ENCODE data around the gene HLA-DMB.
A peak's percentile ranks its signal among the peaks of the same experiment; 100 is the strongest.
"Not testable (repeated sequence)": the region's sequence is repeated elsewhere in the genome, so short reads cannot be mapped to it uniquely, and the experiment has no call there.

Gene HLA-DMB

DNA sequence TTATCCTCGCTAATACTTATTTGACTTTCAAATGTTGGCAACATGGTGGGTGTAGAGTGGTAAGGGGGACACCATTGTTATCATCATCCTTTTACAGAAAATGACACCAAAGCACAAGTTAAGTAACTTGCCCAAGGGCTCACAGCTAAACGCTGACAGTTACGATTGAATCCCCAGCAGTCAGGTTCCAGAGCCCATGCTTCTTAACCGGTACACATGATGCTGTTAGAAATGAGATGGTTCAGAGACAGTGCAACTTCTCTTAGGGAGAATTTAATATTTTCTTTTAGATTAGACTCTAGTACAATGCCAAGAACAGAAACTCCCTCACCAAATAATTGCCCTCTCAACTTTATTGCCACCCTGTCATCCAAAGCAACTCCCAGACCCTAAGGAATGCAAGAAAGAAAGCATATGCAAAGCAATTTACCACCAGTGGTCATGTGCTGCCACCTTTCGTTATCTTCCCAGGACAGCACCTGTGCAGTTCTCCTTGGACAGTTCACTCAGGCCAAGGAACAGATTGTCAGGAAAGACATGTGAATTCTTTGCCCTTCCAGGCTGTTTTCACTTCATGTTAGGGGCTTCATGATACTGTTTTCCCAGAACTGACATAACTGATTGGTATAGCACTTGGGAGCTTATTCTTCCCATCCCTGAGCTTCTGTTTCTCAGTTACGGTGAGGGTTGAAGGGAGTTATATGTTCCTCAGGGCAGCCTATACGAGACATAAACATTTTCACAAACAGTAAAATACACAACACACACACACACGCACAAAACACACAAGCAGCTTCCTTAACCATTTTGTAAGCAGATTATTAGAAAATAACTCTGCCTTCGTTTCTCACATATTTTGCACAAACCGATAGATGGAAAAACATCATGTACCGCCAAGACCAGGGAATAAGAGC, 7.0 kb upstream of the HLA-DMB start:
- CTCF ChIA-PET = interaction anchor here (0.8 to 13.5 kb wide), 21 partner anchors 10 to 214 kb away, joined by 3 to 379 read pairs (median 6); partner anchors contain the start of genes HLA-DMB, PSMB9, TAP1 and TAP2
- no peak for DNase-seq (ENCODE audit: extremely low spot score)
- TF ChIP-seq CTCF (IDR thresholded peaks at IDR 0.05; ENCODE audit: control extremely low read depth, extremely low read depth, low read depth, missing control alignments) = peak; percentile 82
- POLR2A ChIA-PET = interaction anchor here (1.3 to 2.1 kb wide), 2 partner anchors 14 to 24 kb away, joined by 4 to 20 read pairs; no protein-coding TSS in a partner anchor

DNA sequence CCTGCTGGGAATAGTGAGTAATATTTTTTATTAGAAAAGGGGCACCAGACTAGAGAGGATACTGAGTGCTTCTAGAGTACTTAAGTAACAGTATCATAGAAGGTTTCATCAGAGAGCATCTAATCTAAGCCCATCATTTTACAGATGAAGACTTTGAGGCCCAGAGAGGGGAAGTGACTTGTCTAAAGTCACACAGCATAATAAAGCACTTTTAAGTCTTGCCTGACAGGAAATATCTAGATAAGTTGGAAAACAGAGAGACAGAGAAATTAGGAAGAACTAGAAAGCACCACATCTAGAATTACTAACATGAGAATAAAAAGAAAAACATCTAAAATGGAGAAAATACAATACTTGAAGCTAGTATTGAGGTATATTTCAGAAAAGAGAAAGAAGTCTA, 6.1 kb upstream of the HLA-DMB start:
- DNase-seq (ENCODE audit: extremely low spot score) = no peak
- POLR2A ChIA-PET = interaction anchor here (2.1 kb wide), 1 partner anchor 25 kb away, joined by 20 read pairs; no protein-coding TSS in a partner anchor
- TF ChIP-seq CTCF (IDR thresholded peaks at IDR 0.05; ENCODE audit: control extremely low read depth, extremely low read depth, low read depth, missing control alignments) = no peak
- CTCF ChIA-PET = interaction anchor here (1.0 to 13.5 kb wide), 16 partner anchors 9 to 215 kb away, joined by 3 to 379 read pairs (median 8); partner anchors contain the start of genes HLA-DMB, PSMB9, TAP1 and TAP2

DNA sequence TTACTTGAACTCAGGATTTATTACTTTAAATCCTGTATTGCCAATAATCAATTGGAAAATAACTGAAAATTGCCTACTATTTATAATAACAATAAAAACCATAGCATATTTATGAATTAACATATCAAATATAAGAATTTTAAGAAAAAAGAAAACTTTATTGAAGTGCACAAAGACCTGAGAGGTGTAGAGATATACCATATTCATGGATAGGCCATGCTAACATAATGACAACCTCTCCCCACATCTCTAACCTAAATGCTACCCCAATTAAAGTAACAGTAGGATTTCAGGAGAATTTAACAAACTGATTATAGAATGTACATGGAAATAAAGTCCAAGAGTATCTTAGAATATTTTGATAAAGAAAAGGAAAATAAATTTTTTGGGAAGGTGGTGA, 5.1 kb upstream of the HLA-DMB start:
- ChIA-PET POLR2A (no interaction called here), CTCF (no interaction called here)
- TF ChIP-seq CTCF (IDR thresholded peaks at IDR 0.05; ENCODE audit: control extremely low read depth, extremely low read depth, low read depth, missing control alignments) = no peak
- DNase-seq (ENCODE audit: extremely low spot score) = no peak

DNA sequence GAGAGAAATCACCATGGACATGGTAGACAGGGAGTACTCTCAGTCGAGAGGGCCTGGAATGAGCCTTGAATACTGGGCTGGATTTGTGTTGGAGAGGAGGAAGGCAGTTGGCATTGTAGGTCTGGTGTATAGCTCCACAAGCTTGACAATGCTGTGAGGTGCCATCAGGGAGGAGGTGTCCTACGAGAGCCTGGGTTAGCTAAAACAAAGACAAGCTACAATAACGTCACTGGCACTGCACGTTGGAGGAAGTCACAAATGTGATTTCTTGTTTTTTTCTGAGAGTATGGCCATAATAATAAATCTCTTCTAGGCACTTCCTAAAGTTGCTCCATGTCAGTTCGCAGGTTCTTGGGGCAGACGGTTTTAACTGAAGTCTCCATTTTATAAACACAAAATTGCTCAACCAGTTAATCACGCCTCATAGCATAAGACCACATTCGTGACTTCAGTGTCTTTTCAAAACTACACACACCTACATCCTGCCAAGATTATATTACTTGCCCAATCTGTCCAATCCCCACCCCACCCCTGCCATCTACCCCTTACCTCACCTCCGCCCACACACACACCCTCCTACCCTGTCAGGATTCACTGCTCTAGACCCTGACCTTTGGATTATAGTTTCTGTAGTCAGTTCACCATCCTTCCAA, 4.4 kb upstream of the HLA-DMB start:
- TF ChIP-seq CTCF (IDR thresholded peaks at IDR 0.05; ENCODE audit: control extremely low read depth, extremely low read depth, low read depth, missing control alignments) = no peak
- ChIA-PET CTCF (interaction anchor here (0.6 to 15.9 kb wide), 6 partner anchors 8 to 59 kb away, joined by 3 to 379 read pairs (median 10); partner anchors contain the start of gene HLA-DMA), POLR2A (interaction anchor here (0.8 to 8.5 kb wide), 5 partner anchors 8 to 107 kb away, joined by 3 to 211 read pairs (median 3); partner anchors contain the start of genes HLA-DMA and TAP2)
- peak; percentile 41 for DNase-seq (ENCODE audit: extremely low spot score)

DNA sequence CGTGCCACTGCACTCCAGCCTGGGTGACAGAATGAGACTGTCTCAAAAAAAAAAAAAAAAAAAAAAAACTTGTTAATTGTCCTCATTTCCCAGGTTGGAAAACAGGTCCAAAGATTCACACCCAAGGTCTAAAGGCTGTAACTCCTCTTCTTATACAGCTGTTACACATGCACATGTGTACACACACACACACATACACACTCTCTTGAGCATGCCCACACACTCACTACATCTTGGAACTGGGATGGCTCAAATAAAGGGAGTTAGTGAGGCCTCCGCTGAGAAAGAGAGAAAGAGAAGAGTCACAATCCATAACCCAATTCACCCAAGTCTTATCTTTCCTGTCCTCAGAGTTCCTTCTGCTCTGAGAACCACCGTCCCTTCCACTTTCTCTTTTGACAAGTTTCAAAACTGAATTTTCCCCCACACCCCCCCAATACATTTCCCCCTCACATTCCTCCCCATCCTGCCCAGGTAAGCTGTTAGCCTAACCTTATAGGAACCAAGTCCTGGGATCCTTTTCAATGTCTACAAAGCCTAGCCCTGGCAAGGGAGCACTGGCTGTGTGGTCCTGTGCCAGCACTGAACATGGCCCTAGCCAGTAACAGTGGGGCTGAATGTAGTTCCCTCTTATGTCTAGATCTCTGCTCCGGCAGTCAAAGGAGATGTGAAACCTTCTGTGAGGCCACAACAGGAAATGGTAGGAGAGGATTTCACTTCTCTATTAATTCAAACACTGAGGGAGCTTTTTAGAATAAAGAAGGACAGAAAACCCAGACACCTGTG, 3.2 kb upstream of the HLA-DMB start:
- peak; percentile 65 for DNase-seq (ENCODE audit: extremely low spot score)
- ChIA-PET CTCF (interaction anchor here (0.6 to 15.9 kb wide), 9 partner anchors 9 to 106 kb away, joined by 3 to 379 read pairs (median 4); partner anchors contain the start of genes HLA-DMA and TAP2), POLR2A (interaction anchor here (0.9 to 8.5 kb wide), 6 partner anchors 9 to 38 kb away, joined by 3 to 211 read pairs (median 10); partner anchors contain the start of gene HLA-DMA)
- TF ChIP-seq CTCF (IDR thresholded peaks at IDR 0.05; ENCODE audit: control extremely low read depth, extremely low read depth, low read depth, missing control alignments) = no peak

DNA sequence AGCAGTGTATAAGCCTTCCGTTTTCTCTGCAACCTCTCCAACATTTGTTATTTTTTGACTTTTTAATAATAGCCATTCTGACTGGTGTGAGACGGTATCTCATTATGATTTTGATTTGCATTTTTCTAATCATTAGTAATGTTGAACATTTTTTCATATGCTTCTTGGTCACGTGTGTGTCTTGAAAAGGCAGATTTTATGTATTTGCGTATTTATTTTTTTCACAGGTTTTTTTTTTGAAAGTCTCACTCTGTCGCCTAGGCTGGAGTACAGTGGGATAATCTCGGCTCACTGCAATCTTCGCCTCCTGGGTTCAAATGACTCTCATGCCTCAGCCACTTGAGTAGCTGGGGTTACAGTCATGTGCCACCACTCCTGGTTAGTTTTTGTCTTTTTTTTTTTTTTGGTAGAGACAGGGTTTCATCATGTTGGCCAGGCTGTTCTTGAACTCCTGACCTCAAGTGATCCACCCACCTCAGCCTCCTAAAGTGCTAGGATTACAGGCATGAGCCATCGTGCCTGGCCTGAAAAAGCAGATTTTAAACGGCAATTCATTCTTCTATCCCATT, 1.8 kb upstream of the HLA-DMB start:
- CTCF ChIA-PET = interaction anchor here (0.9 to 15.9 kb wide), 9 partner anchors 9 to 104 kb away, joined by 3 to 379 read pairs (median 14); partner anchors contain the start of genes BRD2, HLA-DMA and TAP2
- not testable (repeated sequence) for DNase-seq (ENCODE audit: extremely low spot score)
- POLR2A ChIA-PET = interaction anchor here (0.9 to 8.5 kb wide), 4 partner anchors 9 to 89 kb away, joined by 3 to 211 read pairs (median 26); partner anchors contain the start of gene TAP1

Data from GM10248 (cell line).